MM.1S (cell line): Measurements from ENCODE around the gene BBX.

Experiments used
- EZH2 ChIP-seq: fragments of 300-600 bp; sonication (generic); optimal IDR thresholded peaks from 2 replicates; pipeline ENCODE3; 2017; ENCODE audit warnings: low read depth, mild to moderate bottlenecking, antibody characterized with exemption, low read length, mixed read lengths
- EZH2phosphoT487 ChIP-seq: fragments of 300-600 bp; sonication (generic); IDR thresholded peaks from 2 replicates; pipeline ENCODE4 v1.6.1; 2018; ENCODE audit warnings: antibody characterized with exemption, low read length

GRCh38 chr3:107589454-107589853 lies 66.7 kb downstream of the BBX start:
- TF ChIP-seq EZH2 (no peak), EZH2phosphoT487 (no peak)
